ENCODE measurements around the gene CCN2.

The CCN2 gene, protein sequence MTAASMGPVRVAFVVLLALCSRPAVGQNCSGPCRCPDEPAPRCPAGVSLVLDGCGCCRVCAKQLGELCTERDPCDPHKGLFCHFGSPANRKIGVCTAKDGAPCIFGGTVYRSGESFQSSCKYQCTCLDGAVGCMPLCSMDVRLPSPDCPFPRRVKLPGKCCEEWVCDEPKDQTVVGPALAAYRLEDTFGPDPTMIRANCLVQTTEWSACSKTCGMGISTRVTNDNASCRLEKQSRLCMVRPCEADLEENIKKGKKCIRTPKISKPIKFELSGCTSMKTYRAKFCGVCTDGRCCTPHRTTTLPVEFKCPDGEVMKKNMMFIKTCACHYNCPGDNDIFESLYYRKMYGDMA

DNA sequence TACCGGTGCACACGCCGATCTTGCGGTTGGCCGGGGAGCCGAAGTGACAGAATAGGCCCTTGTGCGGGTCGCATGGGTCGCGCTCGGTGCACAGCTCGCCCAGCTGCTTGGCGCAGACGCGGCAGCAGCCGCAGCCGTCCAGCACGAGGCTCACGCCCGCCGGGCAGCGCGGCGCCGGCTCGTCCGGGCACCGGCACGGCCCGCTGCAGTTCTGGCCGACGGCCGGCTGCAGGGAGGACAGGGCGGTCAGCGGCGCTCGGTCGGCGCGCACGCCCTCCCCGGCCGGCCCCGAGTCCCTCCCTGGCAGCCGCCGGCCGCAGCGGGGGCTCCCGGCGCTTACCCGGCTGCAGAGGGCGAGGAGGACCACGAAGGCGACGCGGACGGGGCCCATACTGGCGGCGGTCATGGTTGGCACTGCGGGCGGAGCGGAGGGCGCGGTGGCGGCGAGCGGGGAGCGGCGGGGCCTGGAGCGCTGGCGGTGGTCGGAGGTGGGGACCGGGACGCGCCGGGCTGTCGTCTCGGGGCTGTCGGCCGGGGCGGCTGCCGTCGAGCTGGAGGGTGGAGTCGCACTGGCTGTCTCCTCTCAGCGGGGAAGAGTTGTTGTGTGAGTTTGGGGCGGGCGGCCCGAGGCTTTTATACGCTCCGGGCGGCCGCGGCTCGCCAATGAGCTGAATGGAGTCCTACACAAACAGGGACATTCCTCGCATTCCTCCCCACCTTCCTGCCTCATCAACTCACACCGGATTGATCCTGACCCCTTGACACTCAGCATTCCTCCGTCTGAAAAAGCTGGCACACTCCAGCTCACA, at the start of gene CCN2:
Gene CCN2, minus strand, starts transcription at position 606 of the 809 bp plus-strand sequence. Its CDS starts 200 bp downstream, at position 406.
- TF ChIP-seq, protein P1, sequence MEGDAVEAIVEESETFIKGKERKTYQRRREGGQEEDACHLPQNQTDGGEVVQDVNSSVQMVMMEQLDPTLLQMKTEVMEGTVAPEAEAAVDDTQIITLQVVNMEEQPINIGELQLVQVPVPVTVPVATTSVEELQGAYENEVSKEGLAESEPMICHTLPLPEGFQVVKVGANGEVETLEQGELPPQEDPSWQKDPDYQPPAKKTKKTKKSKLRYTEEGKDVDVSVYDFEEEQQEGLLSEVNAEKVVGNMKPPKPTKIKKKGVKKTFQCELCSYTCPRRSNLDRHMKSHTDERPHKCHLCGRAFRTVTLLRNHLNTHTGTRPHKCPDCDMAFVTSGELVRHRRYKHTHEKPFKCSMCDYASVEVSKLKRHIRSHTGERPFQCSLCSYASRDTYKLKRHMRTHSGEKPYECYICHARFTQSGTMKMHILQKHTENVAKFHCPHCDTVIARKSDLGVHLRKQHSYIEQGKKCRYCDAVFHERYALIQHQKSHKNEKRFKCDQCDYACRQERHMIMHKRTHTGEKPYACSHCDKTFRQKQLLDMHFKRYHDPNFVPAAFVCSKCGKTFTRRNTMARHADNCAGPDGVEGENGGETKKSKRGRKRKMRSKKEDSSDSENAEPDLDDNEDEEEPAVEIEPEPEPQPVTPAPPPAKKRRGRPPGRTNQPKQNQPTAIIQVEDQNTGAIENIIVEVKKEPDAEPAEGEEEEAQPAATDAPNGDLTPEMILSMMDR (IDR thresholded peaks at IDR 0.05): peak; percentile 21
- DNase-seq (ENCODE audit: low spot score): peak; percentile 94
- Histone ChIP-seq H3K4me3 (peak within 1 kb of the TSS; percentile 91), H3K27ac (peak within 1 kb of the TSS; percentile 92 to 96)

DNA sequence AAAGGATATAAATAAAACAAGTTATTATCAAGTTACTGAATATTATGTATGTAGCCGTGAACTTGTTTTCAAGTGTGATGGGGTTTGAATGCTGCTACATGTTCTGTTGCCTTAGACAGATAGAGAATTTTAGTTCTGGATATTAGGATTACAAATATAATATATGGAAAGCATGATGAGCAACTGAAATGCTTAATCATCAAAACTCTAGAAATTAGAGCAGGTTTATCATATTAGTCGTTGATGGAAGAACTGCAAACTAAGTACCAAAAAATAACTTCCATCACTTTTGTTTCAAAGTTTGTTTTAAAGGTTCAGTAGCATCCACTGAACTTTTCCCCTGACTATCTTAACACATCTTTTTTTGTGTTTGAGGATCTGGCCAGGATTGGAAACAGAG, 49.1 kb upstream of the CCN2 start:
- no peak overlapping the region for H3K4me3 ChIP-seq
- no peak for DNase-seq (ENCODE audit: low spot score)
- TF ChIP-seq, protein P1 (IDR thresholded peaks at IDR 0.05): no peak
- peak overlapping the region; percentile 31 to 52 for H3K27ac ChIP-seq

DNA sequence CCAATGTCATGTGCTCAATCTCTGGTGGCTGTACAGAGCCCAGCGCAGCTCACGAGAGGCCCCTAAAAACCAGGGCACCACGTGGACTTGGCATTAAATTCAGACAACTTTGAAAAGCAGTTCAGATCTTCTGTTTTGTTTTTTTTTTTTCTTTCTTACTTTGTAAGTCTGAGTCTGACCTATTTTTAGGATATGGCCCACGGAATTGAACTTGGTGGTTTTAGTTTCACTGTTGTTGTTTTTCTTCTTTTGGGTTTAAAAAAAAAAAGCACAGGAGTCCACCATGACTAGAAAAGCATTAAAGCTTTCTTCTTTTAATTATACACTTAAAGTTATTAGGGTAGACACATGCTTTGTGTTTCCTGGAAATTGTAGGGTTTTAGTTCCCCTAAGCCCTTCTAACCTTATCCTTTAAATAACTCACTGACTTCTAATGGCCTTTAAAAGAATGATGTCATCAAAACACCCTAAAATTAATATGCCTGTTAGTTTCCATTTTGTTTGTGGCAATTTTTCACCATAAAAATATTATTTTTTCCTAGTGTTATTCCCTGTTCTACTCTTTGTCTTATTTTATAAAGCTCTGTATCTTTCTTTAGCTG, 48.5 kb upstream of the CCN2 start:
- TF ChIP-seq, protein P1 (IDR thresholded peaks at IDR 0.05): no peak
- no peak overlapping the region for H3K4me3 ChIP-seq
- peak overlapping the region; percentile 31 to 52 for H3K27ac ChIP-seq
- no peak for DNase-seq (ENCODE audit: low spot score)

DNA sequence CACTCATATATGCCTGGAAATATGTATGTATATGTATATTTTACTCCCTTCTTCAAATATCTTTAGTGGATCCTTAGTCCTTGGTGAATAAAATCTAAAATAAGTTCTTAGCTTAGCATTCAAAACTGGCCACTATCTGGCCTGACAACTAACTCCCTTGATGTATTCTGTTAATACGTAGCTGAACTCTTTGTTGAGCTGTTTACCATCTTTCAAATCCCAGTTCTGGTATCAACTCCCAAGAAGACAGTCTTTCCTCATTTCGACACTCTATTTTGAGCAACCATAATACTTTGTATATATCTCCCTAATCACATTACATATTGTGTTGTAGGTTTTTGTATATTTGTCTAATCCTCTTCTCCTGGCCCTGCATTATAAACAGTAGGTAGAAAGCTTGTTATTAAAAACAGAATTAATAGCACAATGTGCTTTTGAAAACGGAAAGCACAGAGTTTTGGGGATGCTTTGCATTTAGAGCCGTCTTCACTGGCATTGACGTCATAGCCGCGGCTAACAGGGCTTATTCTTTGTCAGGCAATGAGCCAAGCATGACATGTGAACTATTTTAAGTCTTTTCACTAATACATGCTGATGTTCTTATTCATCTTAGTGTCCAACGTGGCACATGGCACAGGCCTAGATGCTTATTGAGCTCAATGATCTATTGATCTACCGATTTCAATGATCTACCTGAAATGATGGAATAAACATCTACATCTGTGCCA, 47.2 kb upstream of the CCN2 start:
- Histone ChIP-seq H3K4me3 (no peak overlapping the region), H3K27ac (peak overlapping the region; percentile 46 to 52)
- DNase-seq (ENCODE audit: low spot score): no peak
- TF ChIP-seq, protein P1 (IDR thresholded peaks at IDR 0.05): no peak

DNA sequence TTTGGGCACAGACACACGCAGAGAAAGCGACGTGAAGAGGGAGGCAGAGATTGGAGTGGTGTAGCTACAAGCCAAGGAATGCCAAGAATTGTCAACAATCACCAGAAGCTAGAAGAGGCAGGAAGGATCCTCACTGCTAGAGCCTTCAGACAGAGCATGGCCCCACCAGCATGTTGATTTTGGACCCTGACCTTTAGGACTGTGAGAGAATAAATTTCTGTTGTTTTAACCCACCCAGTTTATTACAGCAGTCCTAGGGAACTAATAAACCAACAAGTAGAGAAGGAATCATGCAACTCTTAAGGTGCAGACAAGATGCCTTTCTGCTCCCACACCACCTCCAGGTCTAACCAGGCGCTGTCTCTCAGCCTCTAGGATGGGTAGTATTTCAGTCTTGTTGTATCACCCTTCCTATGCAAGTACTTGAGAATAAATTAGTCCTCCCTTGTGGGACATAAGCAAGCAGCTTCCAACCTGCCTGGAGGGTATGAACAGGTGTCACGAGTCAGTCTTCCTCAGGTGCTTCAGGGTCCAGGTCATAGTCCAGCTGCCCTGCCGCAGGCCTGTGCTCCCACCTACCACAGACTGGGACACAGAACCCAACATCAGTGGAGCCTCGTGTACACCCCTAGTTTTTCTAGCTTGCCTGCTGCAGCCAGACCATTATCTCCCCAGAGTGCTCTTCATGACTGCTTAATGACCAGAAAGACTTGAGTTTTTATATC, 46.4 kb upstream of the CCN2 start:
- Histone ChIP-seq H3K27ac (peak overlapping the region in 1 of 2 donors; percentile 52), H3K4me3 (no peak overlapping the region)
- no peak for DNase-seq (ENCODE audit: low spot score)
- TF ChIP-seq, protein P1 (IDR thresholded peaks at IDR 0.05): no peak

DNA sequence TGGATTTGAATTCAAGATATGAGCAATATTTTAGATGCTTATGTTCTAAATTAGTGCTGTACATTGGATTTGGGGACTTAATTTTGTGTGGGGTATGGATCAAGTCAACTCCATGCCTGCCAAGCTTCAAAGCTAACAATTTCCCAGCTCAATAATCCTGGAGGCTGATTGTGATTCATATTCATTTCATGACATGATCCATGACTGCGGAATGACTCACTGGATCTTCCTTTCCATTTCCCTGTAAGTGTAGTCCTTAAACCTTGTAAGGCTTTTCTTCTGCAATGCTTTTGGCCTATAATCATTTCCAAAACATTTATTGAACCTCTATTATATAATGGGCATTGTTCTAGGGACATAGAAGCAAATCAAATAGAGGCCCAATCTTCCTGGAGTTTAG, 44.7 kb upstream of the CCN2 start:
- H3K4me3 ChIP-seq: no peak overlapping the region
- DNase-seq (ENCODE audit: low spot score): no peak
- TF ChIP-seq, protein P1 (IDR thresholded peaks at IDR 0.05): no peak
- no peak overlapping the region for H3K27ac ChIP-seq

All from coronary artery (tissue), 2 donors.